Keratinocyte (primary cell): Measurements from ENCODE around the gene CHMP1B.

ENCODE experiments used
- EZH2 ChIP-seq: IDR thresholded peaks from one replicate; pipeline ENCODE4 v1.6.1; 2012; ENCODE audit warnings: inconsistent platforms, mild to moderate bottlenecking, low read length, moderate library complexity
- TF ChIP-seq, protein P1 (sequence below), 3 experiments: IDR thresholded peaks in 1 of 3; conservative IDR thresholded peaks in 1 of 3; optimal IDR thresholded peaks in 1 of 3; 2 replicates in 2 of 3; 3 replicates in 1 of 3; pipeline versions ENCODE3 to v1.5.1; 2011; ENCODE audit warnings: low read length in 3 of 3, mild to moderate bottlenecking in 3 of 3, moderate library complexity in 2 of 3, control low read depth in 1 of 3, inconsistent platforms in 1 of 3; ENCODE audit not compliant: insufficient read depth in 2 of 3; ENCODE audit errors: extremely low read depth in 1 of 3

DNA sequence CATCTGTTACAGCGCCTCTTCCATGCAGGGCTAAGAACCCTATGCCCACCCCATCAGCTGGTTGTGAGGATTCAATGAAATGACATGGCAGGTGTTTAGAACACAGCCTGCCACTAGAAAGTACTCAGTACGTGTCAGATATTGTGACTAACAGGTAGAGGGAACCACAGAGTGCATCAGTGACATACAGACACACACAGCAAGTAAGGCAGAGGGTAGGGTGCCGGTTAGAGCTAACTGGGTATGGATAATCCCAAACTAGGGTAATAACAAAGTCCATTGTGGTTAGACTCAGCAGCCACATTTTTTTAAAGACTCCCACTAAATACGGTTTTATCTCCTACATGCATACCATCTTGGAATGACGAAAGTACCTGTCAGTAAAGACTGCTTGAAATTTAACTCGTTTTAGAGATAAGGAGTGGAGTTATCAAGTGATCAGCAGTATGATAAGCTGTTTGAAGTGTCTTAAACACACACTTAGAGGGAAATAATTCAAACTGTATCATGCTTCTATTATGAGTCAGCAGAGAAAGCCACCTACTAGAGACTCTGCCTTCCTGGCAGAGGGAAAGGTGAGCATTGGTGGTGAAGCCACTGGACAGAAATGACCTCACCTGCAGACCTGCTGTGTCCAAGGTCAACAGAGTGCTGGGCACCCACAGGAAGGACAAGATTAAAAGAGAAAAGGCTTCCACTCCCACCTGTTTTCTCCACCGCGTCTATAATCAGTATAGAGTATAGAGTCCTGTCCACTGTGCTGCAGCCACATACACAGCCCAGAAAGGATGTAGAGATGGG lies 36.3 kb downstream of the CHMP1B start:
- TF ChIP-seq, protein P1, sequence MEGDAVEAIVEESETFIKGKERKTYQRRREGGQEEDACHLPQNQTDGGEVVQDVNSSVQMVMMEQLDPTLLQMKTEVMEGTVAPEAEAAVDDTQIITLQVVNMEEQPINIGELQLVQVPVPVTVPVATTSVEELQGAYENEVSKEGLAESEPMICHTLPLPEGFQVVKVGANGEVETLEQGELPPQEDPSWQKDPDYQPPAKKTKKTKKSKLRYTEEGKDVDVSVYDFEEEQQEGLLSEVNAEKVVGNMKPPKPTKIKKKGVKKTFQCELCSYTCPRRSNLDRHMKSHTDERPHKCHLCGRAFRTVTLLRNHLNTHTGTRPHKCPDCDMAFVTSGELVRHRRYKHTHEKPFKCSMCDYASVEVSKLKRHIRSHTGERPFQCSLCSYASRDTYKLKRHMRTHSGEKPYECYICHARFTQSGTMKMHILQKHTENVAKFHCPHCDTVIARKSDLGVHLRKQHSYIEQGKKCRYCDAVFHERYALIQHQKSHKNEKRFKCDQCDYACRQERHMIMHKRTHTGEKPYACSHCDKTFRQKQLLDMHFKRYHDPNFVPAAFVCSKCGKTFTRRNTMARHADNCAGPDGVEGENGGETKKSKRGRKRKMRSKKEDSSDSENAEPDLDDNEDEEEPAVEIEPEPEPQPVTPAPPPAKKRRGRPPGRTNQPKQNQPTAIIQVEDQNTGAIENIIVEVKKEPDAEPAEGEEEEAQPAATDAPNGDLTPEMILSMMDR (optimal IDR thresholded peaks at IDR 0.05 in 1 of 3, IDR thresholded peaks at IDR 0.05 in 1 of 3, conservative IDR thresholded peaks at IDR 0.05 in 1 of 3; ENCODE audit: extremely low read depth in 1 of 3, insufficient read depth in 2 of 3, low read length in 3 of 3), result no peak
- TF ChIP-seq EZH2, result no peak
